HepG2 (cell line): ENCODE measurements around the gene LCE3E. TPM values are rescaled to one million over a fixed set of nuclear protein-coding genes. Genes with fewer than 3 reads are reported as not detected.

Source experiments
- ATAC-seq: fragments of 200-7000 bp; cut with Tn5 transposase; 3 replicates; pipeline ENCODE4 v1.9.1; 2020; ENCODE audit warnings: mild to moderate bottlenecking, moderate library complexity
- BruUV-seq: library from RNA; stranded (reverse); fragments of 400-500 nt; replicated peaks from 2 replicates; lab custom pipeline; 2021; lab: Mats Ljungman, UMichigan
- CTCF ChIA-PET: fragments of 300-600 bp; formaldehyde crosslinking; extraction: SDS; loops from one replicate; lab custom pipeline; 2021; ENCODE audit warnings: low total read pairs, inconsistent platforms, low intra/inter-chr PET ratio; lab: Yijun Ruan, JAX
- POLR2A ChIA-PET: fragments of 350-600 bp; sonication (Branson Sonifier 250); formaldehyde crosslinking; loops from one replicate; lab custom pipeline; 2020; ENCODE audit warnings: antibody characterized with exemption, inconsistent platforms; lab: Yijun Ruan, JAX
- DNase-seq: peaks from one replicate; pipeline ENCODE4 v3.0.0-alpha.2; 2015; ENCODE audit warnings: low spot score
- FAIRE-seq: peaks from 3 replicates; lab custom pipeline; 2011; peaks lifted over from hg19 to GRCh38; lab: Jason Lieb, UNC
- H2AFZ ChIP-seq: one replicate; pipeline ENCODE4 v1.6.1; 2011; ENCODE audit warnings: low read length, inconsistent platforms
- H3K27ac ChIP-seq: fragments of 300-600 bp; 3 replicates; pipeline ENCODE4 v1.8.0; 2011; ENCODE audit warnings: mixed run types, mild to moderate bottlenecking, mixed read lengths, low read length, inconsistent platforms; ENCODE audit not compliant: insufficient read depth; ENCODE audit errors: extremely low read length
- H3K27me3 ChIP-seq, 2 experiments: fragments of 200-600 bp in 1 of 2; 2 replicates in 1 of 2; 3 replicates in 1 of 2; pipeline versions ENCODE4 v1.6.0 to v1.8.0; 2011; ENCODE audit warnings: low read length in 2 of 2, mild to moderate bottlenecking in 2 of 2, moderate library complexity in 2 of 2, inconsistent platforms in 1 of 2; ENCODE audit not compliant: insufficient read depth in 2 of 2, control insufficient read depth in 1 of 2
- H3K36me3 ChIP-seq, 2 experiments: fragments of 200-600 bp in 1 of 2; replicated peaks in 1 of 2; 2 replicates in 1 of 2; 3 replicates in 1 of 2; pipeline versions ENCODE4 v1.5.1 to v1.8.0; 2011; ENCODE audit warnings: low read length in 2 of 2, inconsistent platforms in 1 of 2; ENCODE audit not compliant: insufficient read depth in 2 of 2, control insufficient read depth in 1 of 2
- H3K4me1 ChIP-seq: 2 replicates; pipeline ENCODE4 v1.5.1; 2012; ENCODE audit warnings: low read length, inconsistent platforms; ENCODE audit not compliant: insufficient read depth
- H3K4me2 ChIP-seq: 2 replicates; pipeline ENCODE4 v1.6.0; 2011; ENCODE audit warnings: low read depth, low read length, inconsistent platforms
- H3K4me3 ChIP-seq, 3 experiments: fragments of 200-600 bp in 1 of 3; sonication (generic), shearing (Covaris generic) in 1 of 3; replicated peaks in 1 of 3; 2 replicates each; pipeline ENCODE4 v1.5.1; 2011 to 2016; ENCODE audit warnings: low read length in 3 of 3, inconsistent platforms in 2 of 3, low read depth in 2 of 3, mild to moderate bottlenecking in 2 of 3, control low read depth in 1 of 3, mixed read lengths in 1 of 3; ENCODE audit not compliant: insufficient read depth in 1 of 3
- H3K79me2 ChIP-seq: one replicate; pipeline ENCODE4 v1.6.1; 2011; ENCODE audit warnings: low read length, inconsistent platforms; ENCODE audit not compliant: insufficient read depth
- H3K9ac ChIP-seq: 2 replicates; pipeline ENCODE4 v1.6.0; 2011; ENCODE audit warnings: mild to moderate bottlenecking, low read depth, low read length, inconsistent platforms; ENCODE audit not compliant: insufficient read depth
- H3K9me3 ChIP-seq: 2 replicates; pipeline ENCODE4 v1.5.1; 2012; ENCODE audit warnings: mild to moderate bottlenecking, low read length
- H4K20me1 ChIP-seq: 2 replicates; pipeline ENCODE4 v1.6.0; 2011; ENCODE audit warnings: inconsistent platforms, mild to moderate bottlenecking, low read length, moderate library complexity; ENCODE audit not compliant: insufficient read depth
- CCDC6 ChIP-seq: sonication (generic); formaldehyde crosslinking; IDR thresholded peaks from 2 replicates; pipeline ENCODE4 v1.8.1; 2022; ENCODE audit warnings: mild to moderate bottlenecking, missing genetic modification reagents, moderate library complexity
- HOXD1 ChIP-seq: sonication (generic); formaldehyde crosslinking; IDR thresholded peaks from 2 replicates; pipeline ENCODE4 v1.5.0; 2020; ENCODE audit warnings: missing genetic modification reagents
- JUNB ChIP-seq: sonication (generic); formaldehyde crosslinking; IDR thresholded peaks from 2 replicates; pipeline ENCODE4 v1.8.0; 2022; ENCODE audit warnings: missing genetic modification reagents, mild to moderate bottlenecking, borderline replicate concordance
- KMT2B ChIP-seq: IDR thresholded peaks from 2 replicates; pipeline ENCODE4 v1.6.1; 2016; ENCODE audit warnings: missing genetic modification reagents, missing compliant biosample characterization
- MTF1 ChIP-seq: sonication (generic); formaldehyde crosslinking; IDR thresholded peaks from 2 replicates; pipeline ENCODE4 v1.5.0; 2020; ENCODE audit warnings: missing genetic modification reagents
- NAIF1 ChIP-seq: sonication (generic); formaldehyde crosslinking; IDR thresholded peaks from 2 replicates; pipeline ENCODE4 v1.5.0; 2020; ENCODE audit warnings: mild to moderate bottlenecking, missing genetic modification reagents, borderline replicate concordance
- NFYB ChIP-seq: sonication (generic); formaldehyde crosslinking; IDR thresholded peaks from 2 replicates; pipeline ENCODE4 v1.4.0; 2020; ENCODE audit warnings: missing genetic modification reagents
- POLR2A ChIP-seq, 2 experiments: IDR thresholded peaks; 2 replicates each; pipeline ENCODE4 v1.6.1; 2011; ENCODE audit warnings: low read depth in 2 of 2, low read length in 2 of 2, mild to moderate bottlenecking in 1 of 2, moderate library complexity in 1 of 2; ENCODE audit not compliant: insufficient read depth in 1 of 2
- ZKSCAN1 ChIP-seq: fragments of 150-350 bp; IDR thresholded peaks from 2 replicates; pipeline ENCODE4 v1.6.1; 2014; ENCODE audit warnings: low read length
- ZNF138 ChIP-seq: sonication (generic); formaldehyde crosslinking; IDR thresholded peaks from 2 replicates; pipeline ENCODE4 v1.5.0; 2020; ENCODE audit warnings: mild to moderate bottlenecking, low read depth, missing genetic modification reagents
- ZNF3 ChIP-seq: IDR thresholded peaks from 2 replicates; pipeline ENCODE4 v1.7.0; 2017; ENCODE audit warnings: inconsistent platforms
- ZNF343 ChIP-seq: sonication (generic); formaldehyde crosslinking; IDR thresholded peaks from 2 replicates; pipeline ENCODE4 v1.4.0; 2020; ENCODE audit warnings: mild to moderate bottlenecking, missing genetic modification reagents
- ZNF496 ChIP-seq: sonication (generic); formaldehyde crosslinking; IDR thresholded peaks from 2 replicates; pipeline ENCODE4 v1.8.1; 2023; ENCODE audit warnings: mild to moderate bottlenecking, moderate library complexity, missing genetic modification reagents; ENCODE audit not compliant: insufficient replicate concordance
- ZNF530 ChIP-seq: sonication (generic); formaldehyde crosslinking; IDR thresholded peaks from 2 replicates; pipeline ENCODE4 v1.5.0; 2020; ENCODE audit warnings: low read depth, mild to moderate bottlenecking, missing genetic modification reagents
- ZNF550 ChIP-seq: sonication (generic); formaldehyde crosslinking; IDR thresholded peaks from 2 replicates; pipeline ENCODE4 v1.4.0; 2020; ENCODE audit warnings: mild to moderate bottlenecking, missing genetic modification reagents, borderline replicate concordance
- WGBS: methylation state at CpG from one replicate; pipeline ENCODE4 v1.1.6; 2017; ENCODE audit warnings: low lambda C conversion rate; 5-methylcytosine and 5-hydroxymethylcytosine counted together
- in situ Hi-C: cut with HindIII; loops from 2 replicates; pipeline ENCODE4 v1.10.0; 2017; ENCODE audit warnings: low pct_unique_long_range_greater_than_20kb; ENCODE audit not compliant: extremely low pct_ligation_motif_present
- intact Hi-C: fragments of 100-400 bp; cut with micrococcal nuclease; formaldehyde crosslinking; loops from one replicate; pipeline ENCODE4 v1.10.0; 2022; ENCODE audit not compliant: unreplicated experiment
- polyA plus RNA-seq, 8 experiments: library from polyadenylated mRNA; depleted of rRNA in 3 of 8; stranded (reverse) in 7 of 8; unstranded in 1 of 8; fragments of >200 nt; fragmentation: Illumina TruSeq in 4 of 8; extraction: Trizol in 4 of 8; gene quantifications; 2 replicates each; pipeline versions ENCODE4 v1.2.1 to v1.2.3, GENCODE V29; 2011 to 2016; ENCODE audit warnings: low read depth in 4 of 8, missing spikeins in 1 of 8, mixed read lengths in 1 of 8; ENCODE audit not compliant: insufficient read depth in 1 of 8
- total RNA-seq, 5 experiments: library from RNA; depleted of rRNA; stranded (reverse); fragments of >200 nt; fragmentation: Illumina TruSeq; extraction: Trizol; gene quantifications; 2 replicates each; pipeline ENCODE4 v1.2.3, GENCODE V29; 2016; ENCODE audit warnings: low read depth in 1 of 5
- TF ChIP-seq, protein P1 (sequence below): sonication (generic); formaldehyde crosslinking; IDR thresholded peaks from 2 replicates; pipeline ENCODE4 v1.8.0; 2022; ENCODE audit warnings: mild to moderate bottlenecking, missing genetic modification reagents
- TF ChIP-seq, protein P2 (sequence below): fragments of 450-650 bp; IDR thresholded peaks from 2 replicates; pipeline ENCODE4 v1.6.1; 2016
- TF ChIP-seq, protein P3 (sequence below): sonication (generic); formaldehyde crosslinking; IDR thresholded peaks from 2 replicates; pipeline ENCODE4 v1.8.0; 2022; ENCODE audit warnings: missing genetic modification reagents, low read depth, mild to moderate bottlenecking, borderline replicate concordance
- TF ChIP-seq, protein P4 (sequence below): sonication (generic); formaldehyde crosslinking; IDR thresholded peaks from 2 replicates; pipeline ENCODE4 v1.5.0; 2020; ENCODE audit warnings: mild to moderate bottlenecking, missing genetic modification reagents

Gene LCE3E
- total and polyA plus RNA-seq, 2 of the 13 experiments (the other 11 are each of a cell fraction or from before 2014, with no cell fraction given), result not detected

DNA sequence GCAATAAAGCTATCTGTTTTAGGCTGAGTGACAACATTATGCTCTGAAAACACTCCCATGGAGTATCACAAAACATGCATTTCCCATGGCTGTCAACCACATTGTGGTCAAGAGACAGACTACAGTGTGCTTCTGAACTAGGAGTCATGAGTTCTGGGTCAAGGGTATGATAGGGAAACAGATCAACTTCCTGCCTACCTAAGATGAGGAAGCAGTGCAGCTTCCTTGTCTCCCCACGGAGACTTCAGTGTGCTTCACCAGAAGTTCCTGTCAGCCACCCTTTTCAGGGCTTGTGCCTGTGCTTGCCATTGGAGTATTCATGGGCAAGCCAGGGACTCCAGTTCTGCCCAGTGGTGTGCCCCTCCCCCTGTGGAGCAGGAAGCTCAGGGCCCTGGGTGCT lies 19.9 kb downstream of the LCE3E start (continued):
- TF ChIP-seq, protein P1, sequence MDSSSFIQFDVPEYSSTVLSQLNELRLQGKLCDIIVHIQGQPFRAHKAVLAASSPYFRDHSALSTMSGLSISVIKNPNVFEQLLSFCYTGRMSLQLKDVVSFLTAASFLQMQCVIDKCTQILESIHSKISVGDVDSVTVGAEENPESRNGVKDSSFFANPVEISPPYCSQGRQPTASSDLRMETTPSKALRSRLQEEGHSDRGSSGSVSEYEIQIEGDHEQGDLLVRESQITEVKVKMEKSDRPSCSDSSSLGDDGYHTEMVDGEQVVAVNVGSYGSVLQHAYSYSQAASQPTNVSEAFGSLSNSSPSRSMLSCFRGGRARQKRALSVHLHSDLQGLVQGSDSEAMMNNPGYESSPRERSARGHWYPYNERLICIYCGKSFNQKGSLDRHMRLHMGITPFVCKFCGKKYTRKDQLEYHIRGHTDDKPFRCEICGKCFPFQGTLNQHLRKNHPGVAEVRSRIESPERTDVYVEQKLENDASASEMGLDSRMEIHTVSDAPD (CRISPR knock-in tag), result no peak

DNA sequence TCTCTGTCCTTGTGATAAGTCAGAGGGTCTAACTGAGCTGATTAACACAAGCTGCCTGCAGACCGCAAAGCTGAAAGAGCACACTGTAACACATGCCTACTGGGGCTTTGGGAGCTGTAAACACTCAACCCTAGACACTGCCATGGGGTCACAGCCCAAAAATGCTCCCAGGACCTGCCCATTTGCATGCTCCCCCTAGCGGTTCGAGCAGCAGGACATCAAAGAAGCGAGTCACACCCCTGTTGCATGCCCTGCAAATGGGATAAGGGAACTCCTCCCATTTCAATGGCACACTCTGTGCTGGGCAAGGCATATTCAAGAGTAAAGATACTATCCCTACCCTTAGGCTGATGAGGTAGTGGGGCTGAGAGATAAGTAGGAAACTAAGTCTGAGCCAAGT lies 22.8 kb downstream of the LCE3E start:
- Histone ChIP-seq H3K9ac (no peak overlapping the region), H3K27me3 (no peaks in the 10 kb centered on the region), H2AFZ (no peak overlapping the region), H3K9me3 (no peaks in the 10 kb centered on the region), H3K4me1 (no peaks in the 10 kb centered on the region), H3K4me2 (no peak overlapping the region), H3K79me2 (no peaks in the 10 kb centered on the region), H4K20me1 (no peaks in the 10 kb centered on the region), H3K36me3 (no peaks in the 10 kb centered on the region), H3K4me3 (no peak overlapping the region), H3K27ac (no peak overlapping the region)
- no peak; the same call in 2 of the 3 replicates for ATAC-seq
- intact Hi-C loops (no loop called here), in situ Hi-C loops (no loop called here)
- no peak for DNase-seq
- ChIA-PET POLR2A (no interaction called here), CTCF (no interaction called here)
- BruUV-seq, result no TSS peak
- 8% methylated on average over 4 of the region's 4 CpGs for WGBS
- TF ChIP-seq KMT2B, result no peak
- TF ChIP-seq HOXD1 (CRISPR knock-in tag), result no peak
- no peak for TF ChIP-seq NAIF1 (CRISPR knock-in tag)
- TF ChIP-seq, protein P2, sequence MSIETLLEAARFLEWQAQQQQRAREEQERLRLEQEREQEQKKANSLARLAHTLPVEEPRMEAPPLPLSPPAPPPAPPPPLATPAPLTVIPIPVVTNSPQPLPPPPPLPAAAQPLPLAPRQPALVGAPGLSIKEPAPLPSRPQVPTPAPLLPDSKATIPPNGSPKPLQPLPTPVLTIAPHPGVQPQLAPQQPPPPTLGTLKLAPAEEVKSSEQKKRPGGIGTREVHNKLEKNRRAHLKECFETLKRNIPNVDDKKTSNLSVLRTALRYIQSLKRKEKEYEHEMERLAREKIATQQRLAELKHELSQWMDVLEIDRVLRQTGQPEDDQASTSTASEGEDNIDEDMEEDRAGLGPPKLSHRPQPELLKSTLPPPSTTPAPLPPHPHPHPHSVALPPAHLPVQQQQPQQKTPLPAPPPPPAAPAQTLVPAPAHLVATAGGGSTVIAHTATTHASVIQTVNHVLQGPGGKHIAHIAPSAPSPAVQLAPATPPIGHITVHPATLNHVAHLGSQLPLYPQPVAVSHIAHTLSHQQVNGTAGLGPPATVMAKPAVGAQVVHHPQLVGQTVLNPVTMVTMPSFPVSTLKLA, result no peak
- no peak for TF ChIP-seq ZNF3 (CRISPR knock-in tag)
- no peak for TF ChIP-seq JUNB (CRISPR knock-in tag)
- no peak for TF ChIP-seq ZNF530 (CRISPR knock-in tag)
- TF ChIP-seq ZNF496 (CRISPR knock-in tag), result no peak
- no peak for TF ChIP-seq ZNF550 (CRISPR knock-in tag)
- no peak for TF ChIP-seq POLR2A (IDR thresholded peaks at IDR 0.05; ENCODE audit: insufficient read depth in 1 of 2, low read depth in 2 of 2, low read length in 2 of 2)
- TF ChIP-seq, protein P3, sequence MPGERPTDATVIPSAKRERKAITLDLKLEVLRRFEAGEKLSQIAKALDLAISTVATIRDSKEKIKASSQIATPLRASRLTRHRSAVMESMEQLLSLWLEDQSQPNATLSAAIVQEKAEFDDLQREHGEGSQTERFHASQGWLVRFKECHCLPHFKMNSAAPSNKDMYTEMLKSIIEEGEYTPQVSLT (CRISPR knock-in tag), result no peak
- no peak for TF ChIP-seq ZNF138 (CRISPR knock-in tag)
- no peak for TF ChIP-seq ZKSCAN1
- no peak for TF ChIP-seq NFYB
- TF ChIP-seq, protein P4, sequence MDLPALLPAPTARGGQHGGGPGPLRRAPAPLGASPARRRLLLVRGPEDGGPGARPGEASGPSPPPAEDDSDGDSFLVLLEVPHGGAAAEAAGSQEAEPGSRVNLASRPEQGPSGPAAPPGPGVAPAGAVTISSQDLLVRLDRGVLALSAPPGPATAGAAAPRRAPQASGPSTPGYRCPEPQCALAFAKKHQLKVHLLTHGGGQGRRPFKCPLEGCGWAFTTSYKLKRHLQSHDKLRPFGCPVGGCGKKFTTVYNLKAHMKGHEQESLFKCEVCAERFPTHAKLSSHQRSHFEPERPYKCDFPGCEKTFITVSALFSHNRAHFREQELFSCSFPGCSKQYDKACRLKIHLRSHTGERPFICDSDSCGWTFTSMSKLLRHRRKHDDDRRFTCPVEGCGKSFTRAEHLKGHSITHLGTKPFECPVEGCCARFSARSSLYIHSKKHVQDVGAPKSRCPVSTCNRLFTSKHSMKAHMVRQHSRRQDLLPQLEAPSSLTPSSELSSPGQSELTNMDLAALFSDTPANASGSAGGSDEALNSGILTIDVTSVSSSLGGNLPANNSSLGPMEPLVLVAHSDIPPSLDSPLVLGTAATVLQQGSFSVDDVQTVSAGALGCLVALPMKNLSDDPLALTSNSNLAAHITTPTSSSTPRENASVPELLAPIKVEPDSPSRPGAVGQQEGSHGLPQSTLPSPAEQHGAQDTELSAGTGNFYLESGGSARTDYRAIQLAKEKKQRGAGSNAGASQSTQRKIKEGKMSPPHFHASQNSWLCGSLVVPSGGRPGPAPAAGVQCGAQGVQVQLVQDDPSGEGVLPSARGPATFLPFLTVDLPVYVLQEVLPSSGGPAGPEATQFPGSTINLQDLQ, result no peak
- TF ChIP-seq ZNF343 (CRISPR knock-in tag), result no peak
- no peak for TF ChIP-seq CCDC6 (CRISPR knock-in tag)
- no peak for TF ChIP-seq MTF1
- no peak for FAIRE-seq
